Neural crest cell (in vitro differentiated cells): ENCODE measurements around the gene ZNF277. TPM values are rescaled to one million over a fixed set of nuclear protein-coding genes. Genes with fewer than 3 reads are reported as not detected.

Source experiments
- DNase-seq: peaks from one replicate; pipeline ENCODE4 v3.0.0; 2021; ENCODE audit warnings: low read depth, mixed read lengths, low spot score
- H3K27ac Mint-ChIP-seq: one replicate; pipeline ENCODE4 v1.8.0; 2021; ENCODE audit warnings: mild to moderate bottlenecking, mixed read lengths; ENCODE audit not compliant: unreplicated experiment
- H3K27me3 Mint-ChIP-seq: 2 replicates; pipeline ENCODE4 v1.8.0; 2021; ENCODE audit warnings: low read depth, mild to moderate bottlenecking, mixed read lengths
- H3K36me3 Mint-ChIP-seq: 2 replicates; pipeline ENCODE4 v1.8.0; 2021; ENCODE audit warnings: low read depth, mild to moderate bottlenecking, mixed read lengths
- H3K4me1 Mint-ChIP-seq: 2 replicates; pipeline ENCODE4 v1.8.0; 2021; ENCODE audit warnings: mixed read lengths
- H3K4me3 Mint-ChIP-seq: one replicate; pipeline ENCODE4 v1.8.0; 2021; ENCODE audit warnings: mild to moderate bottlenecking, mixed read lengths
- H3K9me3 Mint-ChIP-seq: 2 replicates; pipeline ENCODE4 v1.8.0; 2021; ENCODE audit warnings: mixed read lengths
- CTCF ChIP-seq: fragments of 200-600 bp; sonication (generic); conservative IDR thresholded peaks from 2 replicates; pipeline ENCODE4 v1.5.0; 2021; ENCODE audit warnings: antibody characterized with exemption, mild to moderate bottlenecking
- total RNA-seq: library from RNA; stranded (reverse); gene quantifications from 2 replicates; pipeline ENCODE4 v1.2.1, GENCODE V29; 2021

ZNF277 gene
- total RNA-seq, 1 donor from 2014 or later = 20.2 TPM

DNA sequence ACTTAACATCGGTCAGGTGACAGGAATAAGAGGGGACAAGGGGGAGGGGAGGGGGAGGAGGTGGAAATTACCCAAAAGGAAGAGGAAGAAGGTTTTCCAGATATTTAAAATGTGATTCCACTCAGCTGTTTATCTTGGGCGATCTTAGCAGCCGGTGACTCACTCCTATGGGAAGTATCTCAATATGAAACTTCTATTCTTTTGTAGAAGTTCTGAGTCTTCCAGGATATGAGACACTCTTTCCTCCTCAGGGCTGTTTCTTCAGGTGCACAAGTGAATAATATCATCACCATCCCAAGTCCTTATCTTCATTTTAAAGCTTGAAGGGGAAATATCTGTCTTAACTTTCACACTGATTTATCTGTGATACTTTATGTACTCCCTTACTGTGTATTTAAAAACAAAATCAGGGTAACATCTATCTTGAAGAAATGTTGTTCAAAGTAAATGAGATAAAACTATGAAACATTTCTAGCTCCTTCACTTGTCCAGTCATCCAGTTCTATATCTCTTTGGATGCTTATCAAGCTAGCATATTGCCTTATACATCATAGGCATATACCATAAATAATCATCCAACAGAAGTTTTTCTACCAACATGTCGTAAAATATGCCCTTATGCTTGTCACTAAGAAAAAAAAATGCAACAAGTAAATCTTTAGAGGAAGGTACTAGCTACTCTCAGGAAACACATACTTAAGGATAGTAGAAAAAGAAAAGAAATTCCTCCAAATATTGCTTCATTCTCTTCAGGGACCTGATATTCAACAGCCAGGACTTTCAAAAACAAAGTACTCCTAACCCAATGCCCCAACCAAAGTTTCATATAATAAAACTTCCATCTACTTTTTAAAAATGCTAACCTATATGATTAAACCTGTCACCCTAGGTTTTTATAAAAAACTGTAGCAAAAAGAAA lies 14.0 kb upstream of the ZNF277 start:
- H3K27me3 Mint-ChIP-seq = no peaks in the 10 kb centered on the region
- no peak for DNase-seq
- no peak overlapping the region for H3K4me3 Mint-ChIP-seq
- no peak overlapping the region for H3K27ac Mint-ChIP-seq
- no peaks in the 10 kb centered on the region for H3K9me3 Mint-ChIP-seq
- no peaks in the 10 kb centered on the region for H3K36me3 Mint-ChIP-seq
- TF ChIP-seq CTCF = no peak
- peaks cover 5% of the 10 kb centered on the region for H3K4me1 Mint-ChIP-seq

DNA sequence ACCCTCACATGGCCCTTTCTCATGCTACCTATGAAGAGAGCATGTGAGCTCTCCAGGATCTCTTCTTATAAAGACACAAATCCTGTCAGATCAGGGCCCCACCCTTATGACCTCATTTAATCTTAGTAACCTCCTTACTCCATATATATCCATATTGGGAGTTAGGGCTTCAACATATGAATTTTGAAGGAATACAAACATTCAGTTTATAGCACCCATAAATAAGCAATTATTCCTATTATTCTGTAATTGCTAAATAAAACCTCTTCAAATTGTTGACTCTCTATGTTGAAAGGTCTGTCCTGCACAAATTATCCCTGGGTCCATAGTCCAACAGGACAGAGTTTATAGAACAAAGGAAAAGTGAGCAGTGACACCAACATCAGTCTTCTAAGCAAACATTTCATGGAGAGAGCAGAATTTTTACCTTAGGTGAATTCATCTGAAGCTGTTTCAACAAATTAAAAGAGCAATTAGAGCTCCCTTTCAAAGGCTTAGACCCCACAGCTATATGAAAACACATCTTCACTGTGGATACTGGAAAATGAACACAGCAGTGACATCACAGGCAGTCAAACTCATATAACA lies 12.5 kb upstream of the ZNF277 start:
- H3K27ac Mint-ChIP-seq = no peak overlapping the region
- no peaks in the 10 kb centered on the region for H3K36me3 Mint-ChIP-seq
- no peak for TF ChIP-seq CTCF
- H3K4me3 Mint-ChIP-seq = no peak overlapping the region
- H3K9me3 Mint-ChIP-seq = no peaks in the 10 kb centered on the region
- H3K4me1 Mint-ChIP-seq = peaks cover 5% of the 10 kb centered on the region
- no peaks in the 10 kb centered on the region for H3K27me3 Mint-ChIP-seq
- DNase-seq = no peak

- H3K36me3 Mint-ChIP-seq = no peaks in the 10 kb centered on the region
- DNase-seq = no peak
- no peak overlapping the region for H3K4me3 Mint-ChIP-seq
- H3K4me1 Mint-ChIP-seq = no peaks in the 10 kb centered on the region
- no peaks in the 10 kb centered on the region for H3K27me3 Mint-ChIP-seq
- no peaks in the 10 kb centered on the region for H3K9me3 Mint-ChIP-seq
- no peak overlapping the region for H3K27ac Mint-ChIP-seq
- no peak for TF ChIP-seq CTCF
These were observed 10.8 kb upstream of the ZNF277 start for GRCh38 chr7:112195717-112196116.

DNA sequence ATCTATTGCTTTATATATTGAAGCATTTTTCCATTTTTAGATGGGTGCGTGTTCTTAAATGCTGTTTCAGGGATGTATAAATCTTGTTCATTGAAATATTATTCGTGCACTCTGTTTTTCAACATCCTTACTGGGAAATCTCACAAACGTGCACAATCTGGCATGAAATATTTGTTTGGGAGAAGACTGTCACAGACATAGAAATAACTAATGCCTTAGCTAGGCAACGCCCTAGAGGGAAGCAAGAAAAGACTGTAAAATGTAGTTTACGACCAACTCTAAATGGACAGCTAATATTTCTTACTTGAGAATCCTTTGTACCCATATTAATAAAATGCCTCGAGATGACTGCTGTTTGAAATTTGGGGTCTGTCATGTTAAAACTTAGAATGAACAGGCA lies 9.2 kb upstream of the ZNF277 start:
- Mint-ChIP-seq H3K9me3 (no peaks in the 10 kb centered on the region), H3K36me3 (no peaks in the 10 kb centered on the region), H3K4me1 (no peaks in the 10 kb centered on the region), H3K27ac (no peak overlapping the region), H3K4me3 (no peak overlapping the region), H3K27me3 (no peaks in the 10 kb centered on the region)
- no peak for DNase-seq
- TF ChIP-seq CTCF = no peak

- Mint-ChIP-seq H3K9me3 (no peaks in the 10 kb centered on the region), H3K4me1 (peaks cover 11% of the 10 kb centered on the region), H3K4me3 (no peak overlapping the region), H3K27ac (no peak overlapping the region), H3K27me3 (no peaks in the 10 kb centered on the region), H3K36me3 (no peaks in the 10 kb centered on the region)
- no peak for TF ChIP-seq CTCF
- no peak for DNase-seq
These were observed 7.3 kb upstream of the ZNF277 start for GRCh38 chr7:112199035-112199655.
